ENCODE measurements around the gene HAPSTR1.

The HAPSTR1 gene

DNA sequence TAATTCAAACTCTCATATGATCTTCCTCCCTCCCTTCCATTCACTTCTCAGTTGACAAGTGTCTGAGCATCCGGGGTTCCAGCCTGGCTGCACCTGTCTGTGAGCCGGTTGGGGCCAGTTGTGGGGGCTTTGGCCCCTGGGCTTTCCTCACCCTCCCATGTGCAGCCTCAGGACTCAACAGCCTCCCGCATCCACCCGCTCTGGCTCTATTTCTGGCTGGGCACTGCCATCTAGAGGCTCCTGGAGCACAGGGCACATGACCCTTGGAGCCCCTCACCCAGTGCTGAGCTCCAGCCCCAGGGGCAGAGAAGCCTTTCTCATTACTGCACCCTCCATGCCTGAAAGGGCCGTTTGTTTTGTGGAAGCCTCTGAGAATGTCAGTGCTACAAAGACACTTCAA lies 43.3 kb downstream of the HAPSTR1 start (continued):
- TF ChIP-seq, protein P1, sequence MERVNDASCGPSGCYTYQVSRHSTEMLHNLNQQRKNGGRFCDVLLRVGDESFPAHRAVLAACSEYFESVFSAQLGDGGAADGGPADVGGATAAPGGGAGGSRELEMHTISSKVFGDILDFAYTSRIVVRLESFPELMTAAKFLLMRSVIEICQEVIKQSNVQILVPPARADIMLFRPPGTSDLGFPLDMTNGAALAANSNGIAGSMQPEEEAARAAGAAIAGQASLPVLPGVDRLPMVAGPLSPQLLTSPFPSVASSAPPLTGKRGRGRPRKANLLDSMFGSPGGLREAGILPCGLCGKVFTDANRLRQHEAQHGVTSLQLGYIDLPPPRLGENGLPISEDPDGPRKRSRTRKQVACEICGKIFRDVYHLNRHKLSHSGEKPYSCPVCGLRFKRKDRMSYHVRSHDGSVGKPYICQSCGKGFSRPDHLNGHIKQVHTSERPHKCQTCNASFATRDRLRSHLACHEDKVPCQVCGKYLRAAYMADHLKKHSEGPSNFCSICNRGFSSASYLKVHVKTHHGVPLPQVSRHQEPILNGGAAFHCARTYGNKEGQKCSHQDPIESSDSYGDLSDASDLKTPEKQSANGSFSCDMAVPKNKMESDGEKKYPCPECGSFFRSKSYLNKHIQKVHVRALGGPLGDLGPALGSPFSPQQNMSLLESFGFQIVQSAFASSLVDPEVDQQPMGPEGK (tag by site-specific recombination; IDR thresholded peaks at IDR 0.05) = peak; percentile 53; the same call in 1 of the 2 replicates
- TF ChIP-seq ZNF670 (tag by site-specific recombination; IDR thresholded peaks at IDR 0.05; ENCODE audit: low read depth) (no peak), SP3 (tag by site-specific recombination; IDR thresholded peaks at IDR 0.05) (no peak), ZNF555 (tag by site-specific recombination; conservative IDR thresholded peaks at IDR 0.05) (no peak), BCL6B (tag by site-specific recombination; IDR thresholded peaks at IDR 0.05) (no peak)

GRCh38 chr16:9135797-9136196 lies 44.4 kb downstream of the HAPSTR1 start:
- Histone ChIP-seq H3K4me3 (ENCODE audit: low read depth, low read length) (no peak overlapping the region), H3K36me3 (ENCODE audit: control insufficient read depth in 2 of 2, insufficient read depth in 1 of 2, low read length in 2 of 2) (no peaks in the 10 kb centered on the region; a peak in 1 of 3 replicates), H3K27ac (ENCODE audit: extremely low read depth, low read depth, low read length) (no peak overlapping the region), H3K4me1 (ENCODE audit: control insufficient read depth, insufficient read depth, low read length) (no peaks in the 10 kb centered on the region), H3K9me3 (ENCODE audit: control insufficient read depth, insufficient read depth, low read depth, low read length) (no peaks in the 10 kb centered on the region)
- ChIA-PET POLR2A (no interaction called here), CTCF (interaction anchor here (0.6 to 2.3 kb wide), 10 partner anchors 9 to 754 kb away, joined by 3 to 10 read pairs (median 5); no protein-coding TSS in a partner anchor)
- no peak for TF ChIP-seq ZNF184 (tag by site-specific recombination; IDR thresholded peaks at IDR 0.05)
- no peak for TF ChIP-seq SP2 (tag by site-specific recombination; IDR thresholded peaks at IDR 0.05)
- no peak for TF ChIP-seq ZNF292 (tag by site-specific recombination; IDR thresholded peaks at IDR 0.05; ENCODE audit: borderline replicate concordance, low read depth)
- no peak for TF ChIP-seq PRDM10 (tag by site-specific recombination; IDR thresholded peaks at IDR 0.05)
- TF ChIP-seq ZNF19 (tag by site-specific recombination; IDR thresholded peaks at IDR 0.05; ENCODE audit: low read depth) = no peak
- no peak for TF ChIP-seq ZBTB10 (tag by site-specific recombination; IDR thresholded peaks at IDR 0.05)
- no peak for TF ChIP-seq ZSCAN5A (tag by site-specific recombination; IDR thresholded peaks at IDR 0.05)
- TF ChIP-seq ZEB2 (tag by site-specific recombination; IDR thresholded peaks at IDR 0.05) = no peak
- no peak for TF ChIP-seq ZFP37 (tag by site-specific recombination; IDR thresholded peaks at IDR 0.05)
- no peak for TF ChIP-seq ZBTB21 (tag by site-specific recombination; IDR thresholded peaks at IDR 0.05)
- TF ChIP-seq PRDM1 (tag by site-specific recombination; IDR thresholded peaks at IDR 0.05) = no peak
- no peak for TF ChIP-seq ZNF626 (tag by site-specific recombination; IDR thresholded peaks at IDR 0.05)
- TF ChIP-seq ZBTB11 (tag by site-specific recombination; conservative IDR thresholded peaks at IDR 0.05; ENCODE audit: low read depth) = no peak
- TF ChIP-seq ZNF280C (tag by site-specific recombination; IDR thresholded peaks at IDR 0.05) = no peak

Measured in HEK293 (cell line).